NCI-H446 treated with DMSO at 0.1 percent for 48 hours (cell line): ENCODE measurements around the gene MTX3.
A peak's percentile ranks its signal among the peaks of the same experiment; 100 is the strongest.

Experiments
- DNase-seq: peaks from one replicate; lab custom pipeline; 2025; lab: John Stamatoyannopoulos, UW

MTX3 gene, protein sequence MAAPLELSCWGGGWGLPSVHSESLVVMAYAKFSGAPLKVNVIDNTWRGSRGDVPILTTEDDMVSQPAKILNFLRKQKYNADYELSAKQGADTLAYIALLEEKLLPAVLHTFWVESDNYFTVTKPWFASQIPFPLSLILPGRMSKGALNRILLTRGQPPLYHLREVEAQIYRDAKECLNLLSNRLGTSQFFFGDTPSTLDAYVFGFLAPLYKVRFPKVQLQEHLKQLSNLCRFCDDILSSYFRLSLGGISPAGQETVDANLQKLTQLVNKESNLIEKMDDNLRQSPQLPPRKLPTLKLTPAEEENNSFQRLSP

DNA sequence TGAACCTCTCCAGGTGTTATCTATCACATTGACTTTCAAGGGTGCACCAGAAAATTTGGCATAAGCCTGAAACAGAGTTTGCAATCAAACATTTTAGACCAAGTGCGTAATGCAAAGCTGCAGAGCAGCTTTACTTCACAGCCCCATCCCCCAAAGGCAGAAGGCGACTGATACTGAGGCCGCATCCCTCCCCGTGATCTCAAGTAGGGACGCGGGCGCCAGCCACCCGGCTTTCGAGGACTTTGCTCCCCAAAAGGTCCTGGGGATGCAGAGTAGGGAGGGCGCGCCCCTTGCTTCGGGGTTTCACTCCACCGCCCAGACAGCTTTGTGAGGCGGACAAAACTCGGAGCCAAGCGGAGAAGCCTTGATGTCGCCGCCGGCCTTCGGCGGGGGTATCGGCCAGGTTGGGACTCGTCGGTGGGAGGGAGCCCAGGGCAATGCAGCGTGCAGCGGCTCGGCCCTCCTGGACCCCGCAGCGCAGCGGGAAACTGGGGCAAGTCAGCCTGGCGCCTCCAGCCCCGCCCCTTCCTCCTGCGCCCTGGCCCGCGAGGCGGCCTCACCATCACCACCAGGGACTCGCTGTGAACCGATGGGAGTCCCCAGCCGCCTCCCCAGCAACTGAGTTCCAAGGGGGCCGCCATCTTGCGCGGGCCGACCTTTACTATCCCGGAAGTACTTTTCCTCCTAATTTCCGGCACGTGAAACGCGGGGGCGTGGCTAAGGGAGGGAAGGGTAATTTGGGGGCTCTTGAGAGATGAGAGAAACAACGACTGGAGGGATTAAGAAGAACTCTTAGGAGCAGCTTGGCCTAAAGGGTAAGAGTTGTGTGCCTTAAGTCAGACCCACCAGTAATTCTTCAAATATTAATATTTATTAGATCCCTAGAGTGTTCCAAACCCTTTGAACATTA is at the start of gene MTX3:
Gene MTX3, minus strand, starts transcription at position 665 of the 910 bp plus-strand sequence. Its CDS starts 24 bp downstream, at position 641.
- peak; percentile 72 for DNase-seq

DNA sequence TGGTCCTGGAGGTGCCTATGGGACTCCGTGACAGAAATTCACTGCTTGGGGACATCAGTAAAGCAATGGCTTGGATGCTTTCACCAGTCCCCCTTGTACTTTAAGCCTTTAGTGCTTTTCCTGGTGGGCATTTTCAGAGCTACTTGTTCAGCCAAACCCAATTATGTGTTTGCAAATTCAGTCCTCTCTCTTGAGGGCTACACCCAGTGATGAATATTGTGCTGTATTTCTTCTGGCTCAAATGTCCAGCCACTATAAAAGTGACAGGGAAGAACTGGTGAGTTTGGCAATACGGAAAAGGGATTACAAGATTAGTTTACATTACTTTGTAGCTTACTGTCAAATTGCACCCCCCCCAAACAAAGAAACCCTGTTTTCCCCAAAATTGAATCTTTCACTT is 48.6 kb upstream of the MTX3 start:
- no peak for DNase-seq

DNA sequence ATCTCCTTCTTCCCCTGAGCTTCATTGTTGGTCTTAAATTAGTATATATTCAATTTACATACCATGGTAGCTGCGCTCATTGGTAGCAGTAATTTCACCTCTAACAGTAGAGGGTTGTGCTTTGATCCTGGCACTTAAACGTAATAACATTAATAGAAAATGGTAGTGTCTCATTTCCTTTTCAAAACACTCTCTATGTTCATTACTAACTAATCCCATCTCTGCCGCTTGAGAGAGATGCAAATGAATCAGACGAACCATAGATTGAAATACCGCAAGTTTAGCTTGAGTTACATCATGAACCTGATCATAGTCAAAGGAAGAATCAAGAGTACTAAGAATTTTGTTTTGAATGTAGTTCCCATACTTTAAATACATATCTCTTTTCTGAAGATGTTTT is 46.3 kb upstream of the MTX3 start:
- DNase-seq = no peak

DNA sequence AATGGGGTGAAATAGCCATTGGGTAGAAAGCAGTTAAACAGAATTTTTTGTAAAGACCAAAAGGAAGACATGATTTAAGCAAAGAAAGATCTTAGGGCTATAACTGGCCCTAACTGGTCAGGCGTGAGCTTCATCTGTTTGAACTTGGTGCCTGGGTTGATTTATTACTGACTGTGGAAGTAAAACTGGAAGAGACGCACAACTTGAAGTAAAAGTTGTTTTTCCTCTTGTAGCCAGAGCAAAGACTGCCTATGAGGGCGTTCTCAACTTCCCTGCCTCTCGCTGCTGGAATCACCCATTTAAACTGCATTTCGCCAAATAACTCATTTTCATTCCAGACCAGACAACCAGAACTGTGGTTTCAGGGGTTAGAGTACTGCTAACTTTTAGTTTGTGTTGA is 45.6 kb upstream of the MTX3 start:
- DNase-seq = no peak

DNA sequence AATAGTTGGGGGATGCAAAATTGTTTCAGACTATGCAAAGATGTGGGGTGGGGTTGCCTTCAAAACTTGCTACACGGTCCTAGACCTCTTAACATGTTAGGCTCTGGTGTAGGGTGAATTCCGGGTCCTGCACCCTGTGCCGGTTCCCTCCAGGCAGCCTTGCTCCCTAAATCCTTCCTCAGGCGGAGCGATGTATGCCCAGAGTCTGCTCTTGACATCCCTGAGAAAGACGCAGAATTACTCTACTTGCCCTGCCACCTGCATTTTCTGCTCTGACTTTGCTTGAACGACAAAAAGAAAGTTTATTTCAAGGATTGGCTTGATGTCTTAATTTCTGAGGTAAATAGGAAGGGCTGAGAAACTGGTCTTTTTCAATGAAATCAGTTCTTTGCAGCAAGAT is 44.8 kb upstream of the MTX3 start:
- no peak for DNase-seq

DNA sequence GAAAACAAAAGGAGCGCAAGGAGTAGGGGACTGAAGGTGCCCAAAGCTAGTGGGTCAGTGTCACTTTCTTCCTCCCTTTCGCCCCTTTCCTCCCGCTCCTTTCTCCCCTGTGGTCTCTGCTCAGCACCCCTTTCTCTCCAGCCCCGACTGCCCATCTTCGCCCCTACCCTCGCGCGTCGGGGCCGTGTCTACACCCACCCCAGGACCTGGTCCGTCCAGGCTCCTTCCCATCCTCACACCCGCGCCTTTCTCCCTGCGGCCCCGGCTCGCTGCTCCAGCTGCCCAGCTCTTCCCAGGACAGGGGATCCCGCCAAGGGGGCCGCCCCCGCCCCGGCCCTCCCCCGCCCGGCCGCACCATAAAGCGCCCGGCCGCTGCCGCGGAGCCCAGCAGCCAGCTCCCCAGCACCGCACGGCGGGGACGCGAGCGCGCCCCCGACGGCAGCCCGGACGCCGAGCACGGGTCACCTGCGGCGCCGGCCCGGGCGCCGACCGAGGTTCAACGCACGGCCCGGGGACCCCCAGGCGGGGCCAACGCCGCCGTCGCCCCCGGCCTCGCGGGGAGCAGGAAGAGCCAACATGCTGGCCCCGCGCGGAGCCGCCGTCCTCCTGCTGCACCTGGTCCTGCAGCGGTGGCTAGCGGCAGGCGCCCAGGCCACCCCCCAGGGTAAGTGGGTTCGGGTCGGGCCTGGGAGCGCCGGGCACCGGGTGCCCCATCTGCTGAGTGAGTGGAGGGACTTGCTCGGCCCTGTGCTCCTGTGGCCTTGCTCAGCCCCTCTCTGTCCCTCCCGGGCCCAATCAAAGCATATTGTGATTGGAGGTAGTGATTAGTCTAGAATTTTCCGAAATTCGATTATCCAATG is 44.1 kb upstream of the MTX3 start, which contains the start of gene THBS4:
Gene THBS4, plus strand, starts transcription at position 387 of the 860 bp plus-strand sequence. Its CDS starts 190 bp downstream, at position 577.
- no peak for DNase-seq

DNA sequence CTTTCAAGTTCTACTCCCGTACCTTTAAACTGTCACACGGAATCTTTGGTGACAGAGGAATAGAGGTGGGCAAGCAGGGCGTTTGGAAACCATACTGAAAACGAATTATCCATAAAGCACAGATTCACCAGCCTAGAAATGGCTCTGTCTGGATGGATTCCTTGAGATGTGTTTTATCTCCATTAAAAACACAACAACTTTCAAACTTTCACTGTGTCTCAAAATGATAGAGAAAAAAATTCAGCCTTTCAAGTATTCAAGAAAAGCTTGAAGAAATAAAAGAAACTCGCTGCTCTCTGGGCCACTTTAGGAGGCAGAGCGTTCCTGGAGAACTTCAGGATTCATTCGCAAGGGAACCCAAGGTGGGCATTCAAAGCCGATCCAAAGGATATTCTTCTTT is 43.5 kb upstream of the MTX3 start:
- no peak for DNase-seq

DNA sequence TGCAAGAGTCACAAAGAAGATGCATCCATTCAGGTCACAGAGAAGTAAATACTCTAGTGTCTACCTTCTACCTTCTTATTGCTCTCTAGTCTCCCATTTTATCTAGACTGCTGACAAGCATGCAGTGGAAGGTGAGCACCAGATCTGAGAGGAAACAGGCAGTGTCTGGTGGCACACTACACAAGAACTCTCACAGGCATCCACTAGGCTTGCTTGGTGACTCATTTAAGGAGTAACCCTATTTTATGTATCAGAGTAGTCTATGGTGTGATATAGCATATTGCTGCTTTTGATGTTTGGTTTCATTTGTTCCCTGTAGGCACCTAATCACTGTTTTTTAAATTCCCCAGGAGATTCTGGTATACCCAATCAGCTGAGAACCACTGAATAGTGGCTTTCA is 42.5 kb upstream of the MTX3 start:
- DNase-seq = no peak

DNA sequence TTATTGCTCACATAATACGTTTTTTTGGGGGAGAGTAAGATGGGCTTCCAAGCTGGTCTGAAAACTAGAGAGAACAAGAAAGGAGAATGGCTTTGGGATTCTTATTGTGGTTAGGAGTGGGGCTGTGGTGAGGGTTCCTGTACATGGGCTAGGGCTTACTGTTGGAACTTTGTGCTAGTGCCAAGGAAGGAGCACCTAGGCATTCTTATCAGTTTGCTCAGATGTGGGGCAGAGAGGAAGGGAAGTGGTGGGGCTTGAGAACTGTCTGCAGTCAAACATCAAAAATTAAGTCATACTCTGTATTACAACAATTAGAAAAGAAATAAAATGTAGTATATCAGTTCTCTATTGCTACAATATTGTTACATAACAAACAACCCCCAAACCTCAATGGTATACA is 40.0 kb upstream of the MTX3 start:
- DNase-seq = no peak

DNA sequence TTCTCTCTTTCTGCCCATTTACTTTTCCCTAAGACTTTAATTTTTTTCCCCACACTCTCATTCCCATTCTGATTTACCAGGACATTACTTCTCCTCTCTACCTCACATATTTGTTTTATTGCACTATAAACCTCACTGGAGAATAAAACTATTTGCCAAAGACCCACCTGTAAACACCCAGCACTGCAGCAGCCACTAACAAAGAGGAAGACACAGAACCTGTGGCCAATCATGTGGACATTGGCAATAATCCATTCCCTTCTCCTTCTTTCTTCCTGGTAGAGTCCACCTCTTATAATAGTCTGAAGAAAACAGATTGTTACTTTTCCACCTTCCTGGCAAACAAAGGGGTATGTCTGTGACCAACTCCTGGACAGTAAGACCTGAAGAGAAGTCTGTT is 35.8 kb upstream of the MTX3 start:
- no peak for DNase-seq

DNA sequence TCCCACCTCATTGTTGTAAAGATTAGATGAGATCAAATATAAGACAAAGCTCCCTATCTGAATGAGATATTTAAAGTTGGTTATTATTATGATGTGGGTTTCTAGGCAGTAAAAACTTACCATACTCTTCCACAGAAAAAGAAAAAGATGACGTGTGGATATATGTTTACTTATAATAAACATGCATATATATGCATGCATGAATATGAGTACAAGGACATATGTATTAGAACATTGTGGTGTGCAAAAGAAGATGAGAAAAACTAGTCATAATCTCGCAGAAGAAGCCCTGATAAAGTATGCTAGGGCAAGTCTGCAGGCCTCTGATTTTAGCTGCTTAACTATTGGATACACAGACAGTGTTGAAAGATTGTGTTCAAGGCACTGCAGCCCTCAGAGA is 34.0 kb upstream of the MTX3 start:
- no peak for DNase-seq

DNA sequence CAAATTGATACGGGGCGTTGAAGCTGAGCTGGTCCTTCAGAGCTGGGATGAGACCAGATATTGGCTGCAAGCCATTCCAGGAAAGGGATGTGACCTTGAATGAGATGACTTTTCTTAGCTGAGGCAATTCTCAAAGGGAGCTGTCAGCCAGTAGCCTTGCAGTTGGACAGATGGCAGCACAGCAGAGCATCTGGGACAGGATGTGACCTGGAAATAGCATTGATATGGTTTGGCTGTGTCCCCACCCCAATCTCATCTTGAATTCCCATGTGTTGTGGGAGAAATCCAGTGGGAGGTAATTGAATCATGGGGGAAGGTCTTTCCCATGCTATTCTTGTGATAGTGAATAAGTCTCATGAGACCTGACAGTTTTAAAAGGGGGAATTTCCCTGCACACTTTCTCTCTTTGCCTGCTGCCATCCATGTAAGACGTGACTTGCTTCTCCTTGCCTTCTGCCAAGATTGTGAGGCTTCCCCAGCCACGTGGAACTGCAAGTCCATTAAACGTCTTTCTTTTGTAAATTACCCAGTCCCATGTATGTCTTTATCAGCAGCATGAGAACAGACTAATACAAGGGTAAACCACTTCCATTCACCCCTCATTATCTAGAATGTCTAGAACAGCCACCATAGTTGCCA is 19.8 kb upstream of the MTX3 start:
- peak; percentile 21 for DNase-seq

DNA sequence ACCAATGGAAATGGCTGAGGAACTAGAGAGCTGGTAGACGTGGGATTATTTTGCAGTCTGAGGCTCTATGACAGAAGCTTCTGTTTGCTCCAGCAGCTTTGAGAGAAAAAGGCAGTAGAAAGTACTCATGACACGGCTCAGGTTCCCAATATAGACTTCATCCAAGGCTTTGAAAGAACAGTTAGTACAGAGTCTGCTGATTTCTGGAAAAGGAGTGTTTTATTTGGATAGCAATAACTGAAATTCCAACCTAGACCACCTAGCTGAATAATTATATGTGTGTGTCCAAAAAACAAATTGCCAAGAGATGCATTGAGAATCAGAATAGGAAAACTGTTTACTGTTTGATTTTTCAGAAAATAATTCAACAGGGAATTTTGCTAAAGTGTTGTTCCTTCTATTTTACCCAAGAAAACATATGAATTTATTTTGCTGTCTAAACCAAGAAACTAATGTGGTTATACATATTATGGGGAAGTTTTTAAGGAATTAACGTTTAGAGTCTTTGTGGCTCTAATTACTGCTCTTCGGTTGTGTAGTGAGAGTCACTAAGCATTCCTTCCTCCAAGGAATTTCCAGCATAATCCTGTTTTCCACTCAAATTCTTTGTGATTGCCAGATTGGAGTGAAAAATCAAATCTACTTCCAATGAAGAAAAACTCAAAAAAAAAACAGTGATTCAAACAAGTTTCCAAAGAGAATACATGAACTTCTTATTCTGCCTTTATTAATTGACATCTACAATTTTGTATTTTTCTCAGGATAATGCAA is 18.1 kb upstream of the MTX3 start:
- DNase-seq = no peak

DNA sequence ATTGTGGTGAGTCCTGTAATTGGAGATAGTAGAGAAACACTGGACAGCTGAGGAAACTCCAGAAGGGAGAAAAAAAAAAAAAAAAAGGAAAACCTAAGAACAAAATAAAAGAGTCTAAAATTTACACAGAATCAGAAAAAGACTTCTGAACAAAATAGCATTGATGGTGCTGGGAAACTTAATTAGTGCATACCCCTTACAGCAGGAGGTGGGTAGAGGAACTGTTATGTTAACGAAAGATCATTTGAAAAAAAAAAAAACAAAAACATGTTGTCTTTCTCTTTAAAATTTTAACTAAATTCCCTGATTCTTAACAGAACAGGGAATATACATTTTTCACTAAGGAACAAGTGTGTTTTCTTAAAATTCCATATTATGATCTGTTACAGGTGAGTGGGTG is 11.6 kb upstream of the MTX3 start:
- no peak for DNase-seq

DNA sequence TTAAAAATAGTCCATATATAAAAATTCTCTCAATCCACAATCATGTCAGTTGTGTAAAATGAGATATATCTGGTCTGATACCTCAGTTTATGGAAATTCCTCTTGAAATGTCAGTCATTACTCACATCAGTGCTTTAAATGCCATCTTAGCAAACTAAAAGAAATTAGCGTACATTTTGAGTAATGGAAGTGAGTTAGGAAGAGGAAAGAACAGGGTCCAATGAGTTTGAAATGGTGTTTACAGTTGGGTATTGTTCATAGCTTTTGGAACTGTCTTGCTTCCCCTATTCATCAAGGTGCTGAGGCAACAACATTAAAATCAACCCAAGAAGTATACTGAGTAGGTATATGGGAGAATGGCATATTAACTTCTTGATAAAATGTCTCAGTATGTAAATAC is 8.7 kb upstream of the MTX3 start:
- no peak for DNase-seq

DNA sequence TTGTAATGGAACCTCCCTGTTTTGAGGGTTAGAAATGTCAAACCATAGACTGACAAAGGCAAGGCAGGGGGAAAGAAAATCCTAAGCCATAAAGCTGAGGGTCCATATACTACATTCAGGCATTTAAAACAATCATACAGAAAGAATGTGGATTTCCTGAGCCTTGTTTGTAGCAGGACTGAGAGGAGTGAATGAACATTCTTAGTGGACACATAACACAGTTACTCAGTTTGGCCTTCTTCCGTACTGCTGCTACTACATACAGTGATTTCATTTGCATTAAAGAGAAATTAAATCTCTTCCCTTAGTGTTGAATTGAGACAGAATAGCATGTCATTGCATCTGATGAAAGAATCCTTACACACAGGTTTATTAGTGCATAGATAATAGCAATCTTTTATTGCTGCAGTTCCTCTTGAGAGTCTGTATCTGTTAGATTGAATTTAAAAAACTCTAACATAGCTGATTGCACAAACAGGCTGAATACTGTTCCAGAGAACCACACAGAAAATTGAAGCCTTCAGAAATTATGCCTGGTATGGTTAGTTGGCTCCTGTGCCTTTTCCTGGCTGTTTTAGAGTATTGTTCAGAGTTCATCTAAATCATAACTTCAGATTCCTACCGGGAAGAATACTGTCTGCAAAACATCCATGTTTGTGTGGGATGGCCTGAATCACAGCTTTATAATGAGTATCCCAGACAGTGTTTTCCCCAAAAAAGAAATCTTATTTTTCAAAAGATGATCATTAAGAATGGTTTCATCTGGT is 2.0 kb upstream of the MTX3 start:
- DNase-seq = no peak

DNA sequence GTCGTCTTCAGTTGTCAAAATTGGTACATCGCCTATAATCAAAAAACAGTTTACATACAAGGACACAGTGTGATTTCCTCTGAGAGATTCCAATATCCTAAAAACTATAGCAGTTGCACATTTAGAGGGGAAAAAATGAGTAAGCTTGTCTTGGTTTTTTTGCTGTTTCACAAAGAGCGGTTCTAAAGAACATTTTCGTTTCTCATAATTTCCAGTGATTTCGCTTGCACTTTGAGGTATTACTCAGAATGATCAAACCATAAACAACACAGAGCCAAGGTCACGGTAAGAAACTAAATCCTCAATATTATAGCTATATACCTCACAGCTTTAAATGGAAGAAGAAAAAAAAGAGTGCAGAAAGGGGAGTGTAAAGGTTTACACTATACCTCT is 861 bp downstream of the MTX3 start:
- DNase-seq = no peak

DNA sequence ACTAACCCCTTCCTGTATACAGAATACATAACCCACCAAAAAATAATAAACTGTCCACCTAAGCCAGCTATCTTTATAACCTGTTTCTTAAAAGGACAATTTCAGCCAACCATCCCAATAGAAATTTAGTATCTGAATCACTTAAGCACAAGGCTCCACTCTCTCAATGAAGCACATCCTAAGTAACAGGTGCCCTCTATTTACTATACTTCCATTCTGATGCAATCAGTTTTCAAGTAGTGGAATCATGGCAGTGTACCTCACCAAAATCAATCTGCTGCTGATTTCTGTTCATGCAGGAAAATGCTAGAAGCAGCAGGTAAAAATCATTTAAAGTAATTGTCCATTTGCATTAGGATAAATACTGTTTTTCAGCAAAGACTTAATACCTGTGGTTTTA is 4.8 kb downstream of the MTX3 start:
- DNase-seq = no peak

DNA sequence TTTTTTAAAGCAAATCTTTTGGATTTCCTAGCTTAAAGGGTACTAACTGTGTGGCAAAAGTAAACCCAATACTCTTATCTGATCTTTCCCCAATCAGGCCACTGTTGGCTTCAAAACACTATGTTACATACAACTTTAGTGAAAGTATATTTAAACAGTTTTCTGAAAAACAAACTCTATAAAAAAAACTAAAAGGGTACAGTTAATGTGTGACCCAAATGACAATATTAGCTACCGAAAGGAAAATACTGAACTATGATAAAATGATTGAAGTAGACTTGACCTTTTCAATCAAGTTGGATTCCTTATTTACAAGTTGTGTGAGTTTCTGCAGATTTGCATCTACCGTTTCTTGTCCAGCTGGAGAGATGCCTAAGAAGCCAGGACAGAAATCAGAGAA is 5.8 kb downstream of the MTX3 start:
- no peak for DNase-seq

DNA sequence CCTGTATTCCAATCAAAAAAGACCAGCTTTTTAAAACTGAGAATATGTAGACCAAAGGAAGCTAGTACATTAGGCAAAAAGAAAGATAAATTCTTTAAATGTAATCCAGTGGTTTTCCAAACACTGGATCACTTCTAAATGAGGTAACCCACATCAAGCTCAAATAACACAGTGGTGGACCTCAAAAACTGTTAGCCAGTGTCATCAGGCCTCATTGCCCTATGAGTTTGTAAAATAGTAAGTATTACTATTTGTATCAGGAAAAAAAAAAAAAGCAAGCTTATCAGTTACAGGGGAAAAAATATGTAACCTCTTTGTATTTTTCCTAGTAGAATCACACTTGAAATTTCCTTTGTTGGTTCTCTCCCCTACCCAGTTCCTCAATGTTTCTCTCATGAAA is 6.7 kb downstream of the MTX3 start:
- no peak for DNase-seq
